Measurements from ENCODE around the gene CMTM1.

GRCh38 chr16:66536525-66536924 is 29.7 kb upstream of the CMTM1 start:
- no peak for TF ChIP-seq CTCF (IDR thresholded peaks at IDR 0.05; ENCODE audit: borderline replicate concordance, extremely low read depth, low read length, poor library complexity, severe bottlenecking)
- TF ChIP-seq EZH2 (IDR thresholded peaks at IDR 0.05; ENCODE audit: borderline replicate concordance, low read depth, low read length, severe bottlenecking) = no peak

Measured in DND-41 (cell line).